D721Med (cell line): Measurements from ENCODE around the gene BEX5.
"Not testable (repeated sequence)": the region's sequence is repeated elsewhere in the genome, so short reads cannot be mapped to it uniquely, and the experiment has no call there.

ENCODE experiments used
- DNase-seq: peaks from one replicate; pipeline ENCODE4 v3.0.0; 2011; ENCODE audit warnings: low spot score; ENCODE audit not compliant: insufficient read length
- FAIRE-seq: peaks from 2 replicates; lab custom pipeline; 2011; peaks lifted over from hg19 to GRCh38; lab: Jason Lieb, UNC
- CTCF ChIP-seq: IDR thresholded peaks from 2 replicates; pipeline ENCODE4 v1.5.1; 2012; ENCODE audit warnings: mild to moderate bottlenecking, control low read depth; ENCODE audit not compliant: insufficient read depth; ENCODE audit errors: missing control alignments

Gene BEX5

DNA sequence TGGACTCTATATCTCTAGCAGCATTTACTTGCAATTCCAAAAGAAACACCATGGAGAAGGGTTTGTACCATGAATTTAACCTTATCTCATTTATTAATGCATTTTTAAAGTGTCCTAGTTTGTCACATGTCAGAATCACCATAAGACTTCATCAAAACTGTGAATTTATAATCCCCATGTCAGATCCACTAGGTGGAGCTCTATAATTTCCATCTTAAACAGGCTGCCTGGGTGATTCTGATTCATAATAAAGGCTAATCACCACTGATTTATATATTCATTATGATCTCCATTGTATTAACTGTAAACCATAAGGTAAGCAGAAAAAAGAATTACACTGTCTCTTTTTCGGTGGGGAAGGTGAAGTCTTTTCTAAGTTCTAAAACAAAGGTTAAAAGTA lies 26.3 kb downstream of the BEX5 start:
- peak; percentile 41 for TF ChIP-seq CTCF
- FAIRE-seq (peak; percentile 6), DNase-seq (no peak)

GRCh38 chrX:102126863-102127262 lies 28.9 kb downstream of the BEX5 start:
- DNase-seq (no peak), FAIRE-seq (no peak)
- TF ChIP-seq CTCF, result no peak

GRCh38 chrX:102126080-102126818 lies 29.5 kb downstream of the BEX5 start:
- not testable (repeated sequence) for DNase-seq, FAIRE-seq

- not testable (repeated sequence) for FAIRE-seq, DNase-seq
Observed at GRCh38 chrX:102125436-102125835, 30.3 kb downstream of the BEX5 start, which contains the start of gene TCEAL2. TCEAL2 (plus strand) TSS chrX:102125679; CDS start chrX:102126831, 1,152 bp downstream.

- FAIRE-seq, DNase-seq: not testable (repeated sequence)
Observed at GRCh38 chrX:102125014-102125413, 30.8 kb downstream of the BEX5 start.

DNA sequence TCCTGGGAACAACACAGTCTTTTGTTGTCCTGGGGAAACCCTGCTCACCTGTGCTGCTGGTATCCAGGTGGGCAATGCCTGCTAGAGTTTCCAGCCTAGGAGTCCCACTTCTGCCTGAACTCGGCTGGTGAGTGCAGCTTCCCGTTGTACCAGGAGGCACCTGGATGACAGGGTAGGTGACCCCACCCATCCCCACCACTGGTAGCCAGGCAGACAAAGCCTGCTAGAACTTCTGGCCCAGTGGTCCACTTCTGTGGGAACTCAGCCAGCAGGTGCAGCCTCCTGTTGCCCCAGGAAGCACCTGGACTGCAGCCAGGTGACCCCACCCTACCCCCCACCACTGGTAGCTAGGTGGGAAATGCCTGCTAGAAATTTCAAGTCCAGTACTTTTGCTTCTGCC lies 40.0 kb downstream of the BEX5 start:
- DNase-seq, result no peak
- no peak for FAIRE-seq
- no peak for TF ChIP-seq CTCF

- TF ChIP-seq CTCF, result no peak
- no peak for FAIRE-seq
Observed at GRCh38 chrX:102113367-102113766, 42.4 kb downstream of the BEX5 start.

More at GRCh38 chrX:102113367-102113766, 42.4 kb downstream of the BEX5 start:
- DNase-seq, result no peak
